ENCODE measurements around the gene L3MBTL4. TPM values are rescaled to one million over a fixed set of nuclear protein-coding genes. Genes with fewer than 3 reads are reported as not detected.

Gene L3MBTL4
- total RNA-seq, 1 experiment from 2014 or later, result not detected

- no peak overlapping the region for H3K9ac ChIP-seq (ENCODE audit: low read length)
- ChIA-PET CTCF (no interaction called here), POLR2A (no interaction called here), RAD21 (ENCODE audit: low non-redundant PET in 1 of 2, low total read pairs in 2 of 2, uncharacterized antibody in 2 of 2, unreplicated experiment in 2 of 2) (no interaction called here)
- no peaks in the 10 kb centered on the region for H4K20me1 ChIP-seq (ENCODE audit: insufficient read depth)
- ATAC-seq (no peak), DNase-seq (ENCODE audit: low read depth, low spot score) (no peak)
- intact Hi-C loops (cut with micrococcal nuclease), result no loop called here
- H3K4me3 ChIP-seq (replicated peaks in 1 of 2; ENCODE audit: low read depth in 1 of 2, low read length in 2 of 2), result no peak overlapping the region
- H3K27me3 ChIP-seq (ENCODE audit: insufficient read depth, low read length), result no peaks in the 10 kb centered on the region
- BruUV-seq (replicated peaks), result no TSS peak
- H3K36me3 ChIP-seq (ENCODE audit: control insufficient read depth in 1 of 2, insufficient read depth in 2 of 2, low read length in 2 of 2), result no peaks in the 10 kb centered on the region
- H3K27ac ChIP-seq (ENCODE audit: low read depth, low read length), result no peak overlapping the region
- H3K9me2 ChIP-seq (ENCODE audit: insufficient read depth), result no peaks in the 10 kb centered on the region
- H3K79me2 ChIP-seq (ENCODE audit: insufficient read depth, low read length), result no peaks in the 10 kb centered on the region
- no peak overlapping the region for H3K4me2 ChIP-seq (ENCODE audit: low read length)
- no peak for TF ChIP-seq YY1 (IDR thresholded peaks at IDR 0.05; ENCODE audit: extremely low read depth, insufficient replicate concordance, low read depth, low read length)
- TF ChIP-seq POLR2AphosphoS5 (IDR thresholded peaks at IDR 0.05; ENCODE audit: low read depth, low read length), result no peak
- TF ChIP-seq SRF (IDR thresholded peaks at IDR 0.05; ENCODE audit: low read depth), result no peak
- TF ChIP-seq ZNF274 (IDR thresholded peaks at IDR 0.05; ENCODE audit: low read depth, low read length), result no peak
- no peak for TF ChIP-seq ZFX (IDR thresholded peaks at IDR 0.05)
- TF ChIP-seq SP1 (IDR thresholded peaks at IDR 0.05; ENCODE audit: low read depth), result no peak
- no peaks in the 10 kb centered on the region for H3K4me1 ChIP-seq (ENCODE audit: control insufficient read depth in 1 of 2, insufficient read depth in 2 of 2, low read length in 2 of 2)
- H2AFZ ChIP-seq (ENCODE audit: low read depth, low read length, poor library complexity, severe bottlenecking), result no peak overlapping the region
- peaks cover 14 to 34% of the 10 kb centered on the region in 2 experiments; a peak in 2 of 4 replicates for H3K9me3 ChIP-seq (ENCODE audit: control insufficient read depth in 1 of 2, insufficient read depth in 1 of 2, low read depth in 1 of 2, low read length in 2 of 2)
These were observed 416.4 kb downstream of the L3MBTL4 start for GRCh38 chr18:5998166-5998881.

GRCh38 chr18:5997361-5997760, 417.4 kb downstream of the L3MBTL4 start:
- POLR2A ChIA-PET, result no interaction called here

More at GRCh38 chr18:5997361-5997760, 417.4 kb downstream of the L3MBTL4 start:
- intact Hi-C loops (cut with micrococcal nuclease), result no loop called here
- no peak for ATAC-seq
- BruUV-seq (replicated peaks), result no TSS peak
- H3K4me1 ChIP-seq (ENCODE audit: control insufficient read depth in 1 of 2, insufficient read depth in 2 of 2, low read length in 2 of 2), result no peaks in the 10 kb centered on the region
- no peaks in the 10 kb centered on the region for H3K36me3 ChIP-seq (ENCODE audit: control insufficient read depth in 1 of 2, insufficient read depth in 2 of 2, low read length in 2 of 2)
- no peak for DNase-seq (ENCODE audit: low read depth, low spot score)
- no peak overlapping the region for H3K4me2 ChIP-seq (ENCODE audit: low read length)
- TF ChIP-seq REST (IDR thresholded peaks at IDR 0.05; ENCODE audit: low read depth), result no peak
- no peak for TF ChIP-seq ELF1 (IDR thresholded peaks at IDR 0.05; ENCODE audit: borderline replicate concordance, low read depth)
- H3K27me3 ChIP-seq (ENCODE audit: insufficient read depth, low read length), result no peaks in the 10 kb centered on the region
- ChIA-PET CTCF (no interaction called here), RAD21 (ENCODE audit: low non-redundant PET in 1 of 2, low total read pairs in 2 of 2, uncharacterized antibody in 2 of 2, unreplicated experiment in 2 of 2) (no interaction called here)
- H3K27ac ChIP-seq (ENCODE audit: low read depth, low read length), result no peak overlapping the region
- H2AFZ ChIP-seq (ENCODE audit: low read depth, low read length, poor library complexity, severe bottlenecking), result no peak overlapping the region
- peaks cover 14 to 34% of the 10 kb centered on the region in 2 experiments; a peak in 2 of 4 replicates for H3K9me3 ChIP-seq (ENCODE audit: control insufficient read depth in 1 of 2, insufficient read depth in 1 of 2, low read depth in 1 of 2, low read length in 2 of 2)
- no peak overlapping the region for H3K9ac ChIP-seq (ENCODE audit: low read length)
- H4K20me1 ChIP-seq (ENCODE audit: insufficient read depth), result no peaks in the 10 kb centered on the region
- H3K4me3 ChIP-seq (replicated peaks in 1 of 2; ENCODE audit: low read depth in 1 of 2, low read length in 2 of 2), result no peak overlapping the region
- no peaks in the 10 kb centered on the region for H3K9me2 ChIP-seq (ENCODE audit: insufficient read depth)
- H3K79me2 ChIP-seq (ENCODE audit: insufficient read depth, low read length), result no peaks in the 10 kb centered on the region
